GM12878 (cell line): ENCODE measurements around the gene SNX8. TPM values are rescaled to one million over a fixed set of nuclear protein-coding genes. Genes with fewer than 3 reads are reported as not detected.

Source experiments
- ATAC-seq: fragments of 200-7000 bp; cut with Tn5 transposase; 3 replicates; pipeline ENCODE4 v1.9.1; 2020; ENCODE audit warnings: mild to moderate bottlenecking, moderate library complexity
- BruUV-seq: library from RNA; stranded (reverse); fragments of 400-500 nt; replicated peaks from 2 replicates; lab custom pipeline; 2021; lab: Mats Ljungman, UMichigan
- CTCF ChIA-PET: fragments of 300-600 bp; sonication (Branson Sonifier 250); formaldehyde crosslinking; extraction: SDS; loops from one replicate; lab custom pipeline; 2021; ENCODE audit warnings: inconsistent platforms; lab: Yijun Ruan, JAX
- POLR2A ChIA-PET: fragments of 350-600 bp; formaldehyde crosslinking; extraction: SDS; loops from one replicate; lab custom pipeline; 2021; ENCODE audit warnings: inconsistent platforms; lab: Charles Lee
- RAD21 ChIA-PET: fragments of 300-600 bp; sonication (Branson Sonifier 250); formaldehyde crosslinking; loops from one replicate; lab custom pipeline; 2023; ENCODE audit warnings: antibody characterized with exemption; ENCODE audit not compliant: unreplicated experiment; lab: Charles Lee
- SMC1A ChIA-PET: fragments of 300-600 bp; sonication (Branson Sonifier 250); formaldehyde crosslinking; loops from one replicate; lab custom pipeline; 2023; ENCODE audit not compliant: unreplicated experiment, uncharacterized antibody; lab: Charles Lee
- DNase-seq: peaks from one replicate; pipeline ENCODE4 v3.0.0-alpha.2; 2011; ENCODE audit warnings: low read depth, low spot score
- FAIRE-seq: peaks from 3 replicates; lab custom pipeline; 2011; peaks lifted over from hg19 to GRCh38; lab: Jason Lieb, UNC
- H2AFZ ChIP-seq: 2 replicates; pipeline ENCODE4 v1.6.0; 2011; ENCODE audit warnings: low read depth, low read length, control low read depth; ENCODE audit not compliant: control insufficient read depth
- H3K27ac ChIP-seq: 2 replicates; pipeline ENCODE4 v1.5.1; 2011; ENCODE audit warnings: control low read depth; ENCODE audit not compliant: control insufficient read depth, insufficient read depth
- H3K27me3 ChIP-seq, 2 experiments: replicated peaks in 1 of 2; 2 replicates each; pipeline versions ENCODE4 v1.6.0 to v1.6.1; 2011; ENCODE audit warnings: low read length in 1 of 2; ENCODE audit not compliant: control insufficient read depth in 2 of 2, insufficient read depth in 2 of 2
- H3K36me3 ChIP-seq, 2 experiments: 2 replicates each; pipeline ENCODE4 v1.5.1; 2011; ENCODE audit warnings: low read length in 1 of 2; ENCODE audit not compliant: control insufficient read depth in 2 of 2, insufficient read depth in 2 of 2
- H3K4me1 ChIP-seq: 2 replicates; pipeline ENCODE4 v1.6.1; 2011; ENCODE audit warnings: mild to moderate bottlenecking, low read length, moderate library complexity, mixed read lengths; ENCODE audit not compliant: control insufficient read depth, insufficient read depth
- H3K4me2 ChIP-seq: 2 replicates; pipeline ENCODE4 v1.6.0; 2011; ENCODE audit warnings: control low read depth; ENCODE audit not compliant: control insufficient read depth, insufficient read depth
- H3K4me3 ChIP-seq: fragments of 200-600 bp; sonication (generic); 2 replicates; pipeline ENCODE4 v1.5.1; 2016
- H3K79me2 ChIP-seq: 2 replicates; pipeline ENCODE4 v1.6.0; 2011; ENCODE audit warnings: low read length; ENCODE audit not compliant: control insufficient read depth, insufficient read depth
- H3K9ac ChIP-seq: 2 replicates; pipeline ENCODE4 v1.8.0; 2011; ENCODE audit warnings: low read length, control low read depth, mixed read lengths; ENCODE audit not compliant: control insufficient read depth, insufficient read depth
- H3K9me3 ChIP-seq: replicated peaks from 3 replicates; pipeline ENCODE4 v1.5.1; 2011; ENCODE audit warnings: mild to moderate bottlenecking, low read length; ENCODE audit not compliant: control insufficient read depth, insufficient read depth
- H4K20me1 ChIP-seq: 2 replicates; pipeline ENCODE4 v1.6.0; 2011; ENCODE audit not compliant: control insufficient read depth, insufficient read depth
- CHD4 ChIP-seq: fragments of 200-600 bp; sonication (generic); IDR thresholded peaks from 2 replicates; pipeline ENCODE4 v1.6.1; 2016; ENCODE audit warnings: mild to moderate bottlenecking
- EZH2 ChIP-seq: IDR thresholded peaks from 2 replicates; pipeline ENCODE4 v1.6.1; 2012; ENCODE audit warnings: low read depth, mild to moderate bottlenecking, control low read depth, inconsistent platforms, low read length, borderline replicate concordance; ENCODE audit not compliant: control insufficient read depth
- HDAC6 ChIP-seq: fragments of 200-600 bp; sonication (generic); IDR thresholded peaks from one replicate; pipeline ENCODE4 v1.8.0; 2017; ENCODE audit warnings: antibody characterized with exemption; ENCODE audit not compliant: unreplicated experiment
- IRF4 ChIP-seq: IDR thresholded peaks from 2 replicates; pipeline ENCODE4 v1.6.1; 2011; ENCODE audit warnings: low read depth, low read length
- JUND ChIP-seq: IDR thresholded peaks from 2 replicates; pipeline ENCODE4 v1.6.1; 2012; ENCODE audit warnings: low read depth, mild to moderate bottlenecking, low read length, improper control_type of control experiment, moderate library complexity
- KDM1A ChIP-seq: fragments of 200-600 bp; sonication (generic); IDR thresholded peaks from 2 replicates; pipeline ENCODE4 v1.6.1; 2016; ENCODE audit warnings: borderline replicate concordance
- MYB ChIP-seq: fragments of 150-350 bp; IDR thresholded peaks from 2 replicates; pipeline ENCODE4 v1.6.1; 2014; ENCODE audit warnings: mild to moderate bottlenecking, low read depth, low read length, borderline replicate concordance
- NBN ChIP-seq: fragments of 450-650 bp; IDR thresholded peaks from 2 replicates; pipeline ENCODE4 v1.6.1; 2016
- RAD21 ChIP-seq: IDR thresholded peaks from 2 replicates; pipeline ENCODE4 v1.6.1; 2011; ENCODE audit warnings: mild to moderate bottlenecking, low read depth, low read length, moderate library complexity; ENCODE audit not compliant: insufficient read depth
- SMAD5 ChIP-seq: IDR thresholded peaks from 2 replicates; pipeline ENCODE4 v1.6.1; 2016; ENCODE audit warnings: antibody characterized with exemption, low read depth
- SREBF2 ChIP-seq: IDR thresholded peaks from 2 replicates; pipeline ENCODE4 v1.6.1; 2012; ENCODE audit warnings: mild to moderate bottlenecking, low read length
- STAT3 ChIP-seq: IDR thresholded peaks from 2 replicates; pipeline ENCODE4 v1.6.1; 2011; ENCODE audit warnings: low read depth, low read length, improper control_type of control experiment
- SUZ12 ChIP-seq: fragments of 200-600 bp; sonication (generic); IDR thresholded peaks from one replicate; pipeline ENCODE4 v1.6.1; 2018; ENCODE audit warnings: antibody characterized with exemption, mild to moderate bottlenecking; ENCODE audit not compliant: unreplicated experiment
- TCF7 ChIP-seq: IDR thresholded peaks from 2 replicates; pipeline ENCODE4 v1.6.1; 2014; ENCODE audit warnings: antibody characterized with exemption, borderline replicate concordance
- WGBS: methylation state at CpG from one replicate; pipeline ENCODE4 v1.1.6; 2016; ENCODE audit warnings: low lambda C conversion rate; ENCODE audit not compliant: insufficient replicate concordance, insufficient coverage; ENCODE audit errors: missing lambda C conversion rate; 5-methylcytosine and 5-hydroxymethylcytosine counted together
- in situ Hi-C: fragments of 300-500 bp; cut with MboI; formaldehyde crosslinking; loops from 9 replicates; pipeline ENCODE4 v1.14.3; 2018; ENCODE audit warnings: mixed read lengths
- intact Hi-C: fragments of 100-400 bp; cut with micrococcal nuclease; formaldehyde crosslinking; loops from one replicate; pipeline ENCODE4 v1.14.2; 2022; ENCODE audit not compliant: unreplicated experiment
- polyA plus RNA-seq, 11 experiments: library from polyadenylated mRNA; depleted of rRNA in 4 of 11; unstranded in 6 of 11; stranded (reverse) in 5 of 11; fragments of >200 nt; fragmentation: Nextera tagmentation in 4 of 11; fragmentation: Illumina TruSeq in 1 of 11; extraction: Ambion mirVana in 4 of 11; extraction: Trizol in 1 of 11; gene quantifications; 1 replicate in 1 of 11; 2 replicates in 10 of 11; pipeline versions ENCODE4 v1.2.1 to v1.2.3, GENCODE V29; 2011 to 2016; ENCODE audit warnings: inconsistent platforms in 2 of 11, missing spikeins in 2 of 11, low read depth in 1 of 11
- total RNA-seq, 4 experiments: library from RNA; depleted of rRNA in 3 of 4; stranded (reverse); fragments of >200 nt in 3 of 4; fragmentation: Illumina TruSeq in 1 of 4; extraction: Trizol in 1 of 4; gene quantifications; 2 replicates each; pipeline versions ENCODE4 v1.2.1 to v1.2.3, GENCODE V29; 2013 to 2021
- TF ChIP-seq, protein P1 (sequence below): fragments of 450-650 bp; IDR thresholded peaks from 2 replicates; pipeline ENCODE4 v1.6.1; 2017; ENCODE audit warnings: antibody characterized with exemption, mild to moderate bottlenecking, moderate library complexity
- TF ChIP-seq, protein P2 (sequence below): IDR thresholded peaks from 2 replicates; pipeline ENCODE4 v1.6.1; 2011; ENCODE audit warnings: borderline replicate concordance, low read depth, mild to moderate bottlenecking, moderate library complexity, mixed read lengths, low read length; ENCODE audit not compliant: insufficient read depth; ENCODE audit errors: extremely low read length

SNX8 gene
- total and polyA plus RNA-seq, 10 of the 15 experiments (the other 5 are each of a cell fraction or from before 2014, with no cell fraction given) = 6.4 to 210 (median 97.6) TPM

DNA sequence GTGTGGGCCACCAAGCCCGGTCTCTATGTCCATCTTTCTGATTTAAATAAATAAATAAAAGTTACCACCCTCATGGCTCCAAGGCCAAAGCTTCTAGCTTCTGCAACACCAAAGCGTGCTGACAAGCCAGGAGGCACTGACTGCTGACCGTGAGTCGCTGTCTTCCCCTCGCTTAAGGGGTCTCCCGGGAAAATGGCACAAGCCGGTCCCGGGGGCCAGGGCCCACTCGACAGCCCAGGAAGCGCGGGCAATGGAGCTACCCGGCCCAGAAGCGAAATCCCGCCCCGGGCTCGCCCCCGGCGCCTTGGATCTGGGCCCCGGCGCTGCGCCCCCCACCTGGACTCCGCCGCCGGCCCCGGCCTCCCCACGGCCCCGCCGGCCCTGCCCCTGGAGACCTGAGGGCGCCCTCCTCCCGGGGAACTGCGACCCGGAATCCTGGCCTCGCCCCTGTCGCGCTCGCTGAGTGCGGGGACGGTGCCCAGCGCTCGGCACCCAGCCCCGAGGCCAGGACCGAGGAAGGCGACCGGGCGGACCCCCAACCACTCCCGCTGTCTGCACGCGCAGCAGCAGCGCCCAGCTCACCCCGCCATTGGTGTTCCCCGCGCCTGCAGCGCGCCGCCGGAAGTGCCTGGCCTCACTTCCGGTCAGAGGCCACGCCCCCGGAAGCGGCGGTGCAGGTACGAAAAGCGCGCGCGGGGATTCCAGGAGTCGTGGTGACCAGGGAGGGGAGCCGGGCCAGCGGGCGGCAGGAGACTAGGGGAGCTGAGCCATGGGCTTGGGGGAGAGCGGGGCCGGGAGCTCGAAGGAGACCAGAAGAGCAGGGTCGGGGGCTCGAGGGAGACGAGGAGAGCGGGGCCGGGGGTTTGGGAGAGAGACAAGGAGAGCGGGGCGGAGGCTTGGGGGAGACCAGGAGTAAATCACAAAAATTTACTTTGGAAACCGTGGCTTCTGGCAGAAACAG, 72.4 kb downstream of the SNX8 start, which contains the start of the genes MRM2 and NUDT1 (continued):
- TF ChIP-seq TCF7 = no peak
- no peak for TF ChIP-seq SUZ12
- TF ChIP-seq, protein P1, sequence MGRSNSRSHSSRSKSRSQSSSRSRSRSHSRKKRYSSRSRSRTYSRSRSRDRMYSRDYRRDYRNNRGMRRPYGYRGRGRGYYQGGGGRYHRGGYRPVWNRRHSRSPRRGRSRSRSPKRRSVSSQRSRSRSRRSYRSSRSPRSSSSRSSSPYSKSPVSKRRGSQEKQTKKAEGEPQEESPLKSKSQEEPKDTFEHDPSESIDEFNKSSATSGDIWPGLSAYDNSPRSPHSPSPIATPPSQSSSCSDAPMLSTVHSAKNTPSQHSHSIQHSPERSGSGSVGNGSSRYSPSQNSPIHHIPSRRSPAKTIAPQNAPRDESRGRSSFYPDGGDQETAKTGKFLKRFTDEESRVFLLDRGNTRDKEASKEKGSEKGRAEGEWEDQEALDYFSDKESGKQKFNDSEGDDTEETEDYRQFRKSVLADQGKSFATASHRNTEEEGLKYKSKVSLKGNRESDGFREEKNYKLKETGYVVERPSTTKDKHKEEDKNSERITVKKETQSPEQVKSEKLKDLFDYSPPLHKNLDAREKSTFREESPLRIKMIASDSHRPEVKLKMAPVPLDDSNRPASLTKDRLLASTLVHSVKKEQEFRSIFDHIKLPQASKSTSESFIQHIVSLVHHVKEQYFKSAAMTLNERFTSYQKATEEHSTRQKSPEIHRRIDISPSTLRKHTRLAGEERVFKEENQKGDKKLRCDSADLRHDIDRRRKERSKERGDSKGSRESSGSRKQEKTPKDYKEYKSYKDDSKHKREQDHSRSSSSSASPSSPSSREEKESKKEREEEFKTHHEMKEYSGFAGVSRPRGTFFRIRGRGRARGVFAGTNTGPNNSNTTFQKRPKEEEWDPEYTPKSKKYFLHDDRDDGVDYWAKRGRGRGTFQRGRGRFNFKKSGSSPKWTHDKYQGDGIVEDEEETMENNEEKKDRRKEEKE = no peak
- no peak for TF ChIP-seq KDM1A
- TF ChIP-seq MYB = no peak
- TF ChIP-seq STAT3 = no peak
- TF ChIP-seq CHD4 = no peak
- TF ChIP-seq NBN = peak; percentile 48; the same call in 1 of the 2 replicates
- peak; percentile 68 for TF ChIP-seq SREBF2

DNA sequence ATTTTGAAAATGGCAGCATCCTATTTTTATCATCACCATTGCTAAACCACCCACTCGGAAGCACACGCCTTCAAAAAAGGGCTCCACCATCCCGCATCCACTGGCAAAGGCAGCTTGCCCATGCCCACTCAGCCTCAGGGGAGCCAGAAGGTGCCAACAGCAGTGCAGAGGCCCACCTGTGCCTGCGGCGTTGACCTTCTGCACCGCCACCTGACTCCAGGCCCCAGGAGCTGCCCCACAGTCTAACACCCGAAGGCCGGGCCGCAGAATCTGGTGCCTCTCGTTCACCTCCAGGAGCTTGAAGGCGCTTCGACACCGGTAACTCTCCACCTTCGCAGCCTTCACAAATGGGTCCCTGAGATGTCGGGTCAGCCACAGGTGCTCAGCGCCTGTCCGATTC, 75.0 kb downstream of the SNX8 start:
- H3K9ac ChIP-seq = no peak overlapping the region
- H2AFZ ChIP-seq = no peak overlapping the region
- ChIA-PET POLR2A (interaction anchor here (0.8 to 1.3 kb wide), 2 partner anchors 68 to 71 kb away, joined by 3 to 9 read pairs; no protein-coding TSS in a partner anchor), RAD21 (no interaction called here), SMC1A (interaction anchor here (1.2 kb wide), 1 partner anchor 9 kb away, joined by 4 read pairs; no protein-coding TSS in a partner anchor), CTCF (interaction anchor here (1.2 kb wide), 1 partner anchor 23 kb away, joined by 4 read pairs; no protein-coding TSS in a partner anchor)
- ATAC-seq (no peak), DNase-seq (no peak), FAIRE-seq (no peak)
- in situ Hi-C loops = no loop called here
- H3K4me1 ChIP-seq = peaks cover 44% of the 10 kb centered on the region
- intact Hi-C loops = no loop called here
- H4K20me1 ChIP-seq = no peaks in the 10 kb centered on the region
- no TSS peak for BruUV-seq
- no peak overlapping the region for H3K27ac ChIP-seq
- peaks cover 42% of the 10 kb centered on the region for H3K79me2 ChIP-seq
- no peaks in the 10 kb centered on the region for H3K27me3 ChIP-seq
- H3K4me2 ChIP-seq = peak overlapping the region; percentile 44
- no peak overlapping the region for H3K4me3 ChIP-seq
- WGBS = 94% methylated on average over 16 of the region's 17 CpGs
- H3K36me3 ChIP-seq = peaks cover 9 to 24% of the 10 kb centered on the region in 2 experiments
- H3K9me3 ChIP-seq = no peaks in the 10 kb centered on the region; the same call in 2 of the 3 replicates
- TF ChIP-seq HDAC6 (no peak), IRF4 (no peak), SMAD5 (no peak), JUND (no peak), EZH2 (no peak), RAD21 (no peak), TCF7 (no peak)
- TF ChIP-seq, protein P2, sequence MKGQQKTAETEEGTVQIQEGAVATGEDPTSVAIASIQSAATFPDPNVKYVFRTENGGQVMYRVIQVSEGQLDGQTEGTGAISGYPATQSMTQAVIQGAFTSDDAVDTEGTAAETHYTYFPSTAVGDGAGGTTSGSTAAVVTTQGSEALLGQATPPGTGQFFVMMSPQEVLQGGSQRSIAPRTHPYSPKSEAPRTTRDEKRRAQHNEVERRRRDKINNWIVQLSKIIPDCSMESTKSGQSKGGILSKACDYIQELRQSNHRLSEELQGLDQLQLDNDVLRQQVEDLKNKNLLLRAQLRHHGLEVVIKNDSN = no peak
